ENCODE data around the gene CADM1.

Gene CADM1

DNA sequence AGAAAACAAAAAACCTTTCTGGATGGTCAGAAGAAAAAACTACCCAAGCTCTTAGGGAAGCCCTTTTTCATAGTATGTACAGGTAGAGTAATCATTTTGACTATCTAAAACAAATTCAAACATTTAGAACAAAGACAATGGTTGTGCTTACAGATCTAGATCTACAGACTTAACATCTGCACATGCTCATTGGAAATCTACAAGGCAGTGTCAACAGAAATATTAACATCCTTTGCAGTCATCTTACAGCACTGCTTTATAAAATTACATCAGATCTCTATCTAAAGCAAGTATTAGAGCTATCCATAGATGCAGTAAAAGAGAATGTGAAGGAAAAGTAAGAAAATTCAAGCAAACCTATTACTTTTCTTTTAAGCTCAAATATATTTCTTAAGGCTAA is 110.3 kb downstream of the CADM1 start:
- DNase-seq, result no peak

- DNase-seq, result no peak
Observed at GRCh38 chr11:115391598-115391997, 112.6 kb downstream of the CADM1 start.

GRCh38 chr11:115391160-115391559 is 113.1 kb downstream of the CADM1 start:
- DNase-seq, result no peak

GRCh38 chr11:115390441-115390840 is 113.8 kb downstream of the CADM1 start:
- DNase-seq, result no peak

GRCh38 chr11:115389790-115390189 is 114.4 kb downstream of the CADM1 start:
- DNase-seq, result no peak

DNA sequence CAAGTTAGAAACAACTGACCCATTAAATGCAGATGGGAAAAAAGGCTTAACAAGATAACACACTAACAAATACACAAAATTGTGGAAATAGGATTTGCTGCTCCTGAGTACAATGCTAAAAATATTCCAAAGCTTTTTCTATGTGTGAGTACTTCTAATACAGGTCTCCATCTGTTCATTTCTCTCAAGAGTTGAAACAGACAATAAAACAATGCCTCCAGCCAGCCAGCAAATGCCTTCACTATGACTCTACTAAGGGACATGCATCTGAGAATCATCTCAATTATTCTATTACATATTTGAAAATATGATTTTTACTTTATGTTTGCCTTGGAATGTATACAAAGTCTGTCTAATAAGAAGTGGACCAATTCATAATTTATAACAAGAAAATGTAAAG is 119.0 kb downstream of the CADM1 start:
- DNase-seq, result no peak

- no peak for DNase-seq
Observed at GRCh38 chr11:115384236-115384635, 120.0 kb downstream of the CADM1 start.

DNA sequence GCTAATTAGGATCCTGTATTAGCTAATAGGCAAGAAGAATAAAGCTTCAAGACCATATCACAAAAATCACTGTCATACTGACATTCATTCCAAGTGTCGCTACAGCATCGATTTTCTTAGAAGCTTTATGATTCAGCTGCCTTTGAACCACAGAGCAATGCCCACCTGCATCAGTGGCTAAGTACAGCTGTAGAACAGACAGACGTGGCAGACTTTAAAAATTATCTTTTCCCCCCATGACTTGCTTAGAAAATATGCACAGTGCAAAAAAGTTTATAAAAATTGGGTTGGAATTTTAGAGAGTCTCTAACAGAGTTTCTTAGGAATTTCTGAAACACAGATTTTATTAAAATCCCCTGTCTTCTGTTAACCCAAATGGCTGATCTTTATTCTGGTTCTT is 120.8 kb downstream of the CADM1 start:
- no peak for DNase-seq

- no peak for DNase-seq
Observed at GRCh38 chr11:115379528-115379927, 124.7 kb downstream of the CADM1 start.

GRCh38 chr11:115378557-115378956 is 125.7 kb downstream of the CADM1 start:
- no peak for DNase-seq

- DNase-seq, result no peak
Observed at GRCh38 chr11:115377882-115378296, 126.3 kb downstream of the CADM1 start.

DNA sequence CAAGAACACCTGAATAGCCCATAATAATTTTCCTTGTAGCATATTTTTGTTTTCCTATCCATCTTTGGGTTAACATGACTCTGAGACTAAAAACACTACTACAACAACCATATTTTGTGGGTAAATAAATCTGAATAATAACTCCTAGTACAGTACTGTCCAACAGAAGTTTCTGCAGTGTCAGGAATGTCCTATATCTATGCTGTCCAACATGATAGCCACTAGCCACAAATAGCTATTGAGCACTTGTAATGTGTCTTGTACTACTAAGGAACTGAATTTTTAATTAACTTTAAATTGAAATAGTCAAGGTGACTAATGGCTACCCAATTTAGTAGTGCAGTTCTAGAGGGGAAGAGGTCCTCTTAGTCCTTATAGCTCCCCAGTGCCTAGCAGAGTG is 135.6 kb downstream of the CADM1 start:
- no peak for DNase-seq

DNA sequence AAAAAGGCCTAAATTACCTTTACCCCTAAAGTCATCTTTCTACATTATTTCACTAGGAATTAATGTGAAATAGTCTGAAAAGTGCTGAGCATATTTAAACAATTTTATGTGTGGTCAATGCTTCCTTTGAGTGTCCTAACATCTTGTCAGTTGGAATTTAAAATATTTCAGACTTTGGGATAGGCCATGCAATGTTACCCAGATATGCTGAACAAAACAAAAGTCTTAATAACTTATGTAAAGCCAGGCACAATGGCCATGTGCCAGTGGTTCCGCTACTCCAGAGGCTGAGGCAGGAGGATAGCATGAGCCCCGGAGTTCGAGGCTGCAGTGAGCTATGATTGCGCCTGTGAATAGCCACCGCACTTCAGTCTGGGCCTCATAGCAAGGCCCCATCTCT is 137.4 kb downstream of the CADM1 start:
- no peak for DNase-seq

- no peak for DNase-seq
Observed at GRCh38 chr11:115365907-115366306, 138.3 kb downstream of the CADM1 start.

DNA sequence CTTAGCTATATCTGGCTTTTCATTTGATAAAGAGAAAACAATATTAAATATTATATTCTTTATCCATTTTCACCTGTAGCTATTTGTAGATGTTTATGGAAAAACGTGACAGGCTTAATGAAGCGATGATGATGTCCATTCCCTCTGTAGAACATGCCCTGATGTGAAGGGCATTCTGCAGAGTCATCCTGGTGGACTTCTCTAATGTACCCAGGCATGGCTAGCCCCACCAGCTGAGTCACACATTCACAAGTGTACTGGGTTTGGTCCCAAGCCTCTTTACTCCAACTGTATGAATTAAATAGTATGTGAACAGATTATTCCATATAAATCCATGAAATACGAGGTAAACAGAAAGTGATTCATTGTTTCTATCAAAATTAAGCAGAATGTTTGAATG is 139.3 kb downstream of the CADM1 start:
- no peak for DNase-seq

DNA sequence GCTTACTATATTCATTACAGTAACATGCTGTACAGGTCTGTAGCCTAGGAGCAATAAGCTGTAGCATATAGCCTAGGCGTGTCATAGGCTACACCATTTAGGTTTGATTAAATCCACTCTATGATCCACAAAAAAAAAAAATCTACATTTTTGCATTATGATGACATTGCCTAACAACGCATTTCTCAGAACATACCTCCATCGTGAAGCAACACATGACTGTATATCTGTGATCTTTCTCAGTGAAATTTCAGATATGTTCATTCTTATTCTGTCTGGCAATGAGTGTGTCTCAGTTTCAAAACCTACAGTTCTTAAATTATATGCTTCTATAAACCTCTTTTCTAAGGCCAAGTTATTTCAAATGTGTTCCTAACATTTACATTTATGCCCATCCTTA is 140.3 kb downstream of the CADM1 start:
- no peak for DNase-seq

GRCh38 chr11:115363426-115363825 is 140.8 kb downstream of the CADM1 start:
- no peak for DNase-seq

GRCh38 chr11:115362997-115363396 is 141.2 kb downstream of the CADM1 start:
- no peak for DNase-seq

DNA sequence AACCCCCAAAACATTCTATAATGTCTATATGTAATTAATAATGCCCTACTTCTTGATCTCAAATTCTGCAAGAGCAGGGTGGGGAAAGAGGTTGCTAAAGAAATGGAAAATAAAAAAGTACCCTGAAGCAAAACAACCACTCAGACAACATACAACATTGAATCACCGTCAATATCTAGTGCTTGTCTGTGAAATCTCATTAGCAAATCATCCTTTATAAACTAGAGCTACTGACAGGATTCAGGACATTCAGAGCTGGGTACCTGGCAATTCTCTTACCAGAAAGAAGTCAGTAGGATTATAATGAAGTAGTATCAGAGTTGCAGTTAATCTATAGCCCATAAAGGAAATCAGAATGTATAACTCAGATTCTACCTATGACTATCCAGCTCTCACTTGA is 143.2 kb downstream of the CADM1 start:
- no peak for DNase-seq

DNA sequence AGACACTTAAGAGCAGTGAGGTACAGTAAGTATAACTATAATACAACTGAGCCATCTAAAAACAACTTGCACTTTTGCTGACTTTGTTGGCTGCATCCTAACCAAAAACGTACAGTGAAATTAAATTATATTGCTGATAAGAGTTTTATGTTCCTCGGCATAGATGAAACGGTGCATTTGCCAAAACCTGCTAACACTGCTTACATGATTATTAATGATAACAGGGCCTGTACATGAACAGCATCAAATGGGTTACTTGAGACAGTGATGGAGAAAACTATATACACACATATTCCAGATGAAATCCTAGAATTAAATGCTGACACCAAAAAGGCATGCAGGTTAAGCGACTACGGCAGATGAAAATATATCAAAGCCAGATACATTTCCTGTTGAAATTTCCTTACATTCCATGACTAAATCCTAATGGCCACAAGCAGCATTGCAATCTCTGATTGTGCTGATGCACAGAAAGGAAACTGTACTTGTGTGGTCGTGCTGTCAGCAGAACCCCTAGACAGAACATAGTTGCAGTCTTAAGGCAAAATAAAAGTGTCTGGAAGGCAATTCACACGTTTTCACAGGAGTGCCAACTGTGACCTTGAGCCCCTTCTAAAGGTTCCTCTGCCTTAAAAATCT is 143.9 kb downstream of the CADM1 start:
- no peak for DNase-seq

DNA sequence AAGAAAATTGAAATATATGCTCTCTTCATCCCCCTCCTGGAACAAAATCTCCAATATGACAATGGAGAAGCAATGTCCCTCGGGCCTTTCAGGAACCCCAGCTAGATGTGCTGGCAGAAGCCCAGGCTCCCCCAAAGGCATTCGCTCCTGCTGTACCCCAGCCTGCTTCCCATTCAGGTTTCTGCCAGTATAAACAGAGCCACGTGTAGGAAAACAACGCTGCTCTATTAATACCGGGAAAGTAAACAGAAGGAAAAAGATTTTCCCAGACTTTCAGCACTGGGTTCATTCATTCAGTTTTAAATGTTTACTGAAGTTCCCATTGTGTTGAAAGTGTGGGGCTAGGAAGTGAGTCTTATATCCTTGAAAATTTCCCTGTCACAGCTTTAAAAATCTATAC is 147.1 kb downstream of the CADM1 start:
- no peak for DNase-seq

- DNase-seq, result no peak
Observed at GRCh38 chr11:115352805-115353485, 151.3 kb downstream of the CADM1 start.

DNA sequence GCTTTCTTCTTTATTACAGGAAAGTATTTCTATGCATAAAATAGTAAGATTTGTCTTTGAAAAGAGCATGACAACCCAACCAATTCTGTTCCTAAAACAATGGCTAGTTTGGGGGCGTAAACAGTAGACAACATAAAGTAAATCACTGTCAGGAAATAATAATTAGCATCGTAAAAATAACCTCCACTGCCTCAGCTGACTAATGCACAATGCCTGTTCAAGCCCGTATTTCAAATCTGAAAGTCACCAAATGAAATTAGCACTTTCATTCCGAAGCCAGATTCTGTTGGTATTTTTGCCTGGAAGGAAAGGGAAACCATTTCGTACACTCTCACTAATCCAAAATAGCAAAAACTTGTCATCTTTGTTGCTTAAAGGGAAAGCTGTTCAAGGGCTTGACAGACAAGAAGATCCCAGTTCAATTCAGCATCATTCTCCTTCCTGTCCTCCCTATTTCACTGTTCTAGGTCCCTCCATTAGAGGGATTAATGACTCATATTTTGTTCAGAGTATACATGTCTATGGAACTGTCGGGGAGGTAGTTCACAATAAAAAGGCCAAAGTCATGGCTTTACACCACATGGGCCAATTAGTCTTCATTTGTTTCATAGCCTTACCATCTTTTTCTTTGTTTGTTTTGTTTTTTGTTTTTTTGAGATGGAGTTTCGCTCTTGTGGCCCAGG is 154.7 kb downstream of the CADM1 start:
- DNase-seq, result no peak

DNA sequence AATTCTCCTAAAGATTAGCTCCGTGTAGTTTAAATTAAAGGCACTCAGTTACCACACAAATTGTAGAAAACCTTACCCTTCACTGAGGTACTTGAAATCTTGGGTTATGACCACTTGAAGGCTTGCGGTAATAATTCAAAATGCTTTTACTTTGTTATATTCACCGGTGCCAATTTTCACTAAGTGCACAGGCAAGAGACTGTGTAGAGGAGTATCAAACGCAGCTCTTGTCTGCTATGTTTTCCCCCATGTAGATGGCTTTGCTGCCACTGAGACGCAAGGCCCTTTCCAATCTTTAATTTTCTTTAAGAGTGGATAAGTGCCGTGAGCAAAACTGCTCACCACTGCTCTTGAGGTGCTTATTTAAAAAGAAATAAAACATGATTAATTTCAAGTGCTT is 155.8 kb downstream of the CADM1 start:
- no peak for DNase-seq

Data from stimulated activated CD4-positive, alpha-beta T cell treated with anti-CD3 and anti-CD28 coated beads, Interleukin-4, amount 100 ng/mL, for 1 hour (primary cell).